ENCODE data around the gene MAPK9. TPM values are rescaled to one million over a fixed set of nuclear protein-coding genes. Genes with fewer than 3 reads are reported as not detected.

MAPK9 gene
- total and polyA plus RNA-seq, 9 donors: 12.8 to 35.9 (median 28.8) TPM

- Histone ChIP-seq H3K9me3 (no peaks in the 10 kb centered on the region), H3K4me1 (ENCODE audit: insufficient read depth) (peaks cover 7% of the 10 kb centered on the region), H3K27me3 (no peaks in the 10 kb centered on the region), H3K36me3 (no peaks in the 10 kb centered on the region), H3K27ac (peak overlapping the region; percentile 4 to 75), H3K4me3 (no peak overlapping the region)
- WGBS, 3 donors: 20 to 23% (median 22%) methylated on average over 16 of the region's 16 CpGs
- TF ChIP-seq POLR2A (IDR thresholded peaks at IDR 0.05) (no peak), EP300 (IDR thresholded peaks at IDR 0.05) (peak; percentile 85), CTCF (IDR thresholded peaks at IDR 0.05) (no peak)
- peak; percentile 66 to 92 (median 76) for DNase-seq
- intact Hi-C loops (cut with DNase I): no loop called here
Observed at GRCh38 chr5:180330810-180331646, 39.1 kb upstream of the MAPK9 start.

GRCh38 chr5:180330270-180330648 lies 38.4 kb upstream of the MAPK9 start:
- Histone ChIP-seq H3K27ac (peak overlapping the region; percentile 25 to 75), H3K27me3 (no peaks in the 10 kb centered on the region), H3K36me3 (no peaks in the 10 kb centered on the region), H3K4me1 (ENCODE audit: insufficient read depth) (peaks cover 7% of the 10 kb centered on the region), H3K4me3 (no peak overlapping the region), H3K9me3 (no peaks in the 10 kb centered on the region)
- 66 to 83% (median 68%) methylated on average over 5 of the region's 5 CpGs for WGBS, 3 donors
- DNase-seq: no peak
- intact Hi-C loops (cut with DNase I): no loop called here
- TF ChIP-seq POLR2A (IDR thresholded peaks at IDR 0.05): no peak

- 94 to 97% (median 95%) methylated on average over 8 of the region's 8 CpGs for WGBS, 3 donors
- Histone ChIP-seq H3K27ac (peak overlapping the region; percentile 25 to 75), H3K9me3 (no peaks in the 10 kb centered on the region), H3K36me3 (no peaks in the 10 kb centered on the region), H3K27me3 (no peaks in the 10 kb centered on the region), H3K4me1 (ENCODE audit: insufficient read depth) (peaks cover 7% of the 10 kb centered on the region), H3K4me3 (no peak overlapping the region)
- no peak for TF ChIP-seq POLR2A (IDR thresholded peaks at IDR 0.05)
- no peak for TF ChIP-seq EP300 (IDR thresholded peaks at IDR 0.05)
- TF ChIP-seq CTCF (IDR thresholded peaks at IDR 0.05): no peak
- intact Hi-C loops (cut with DNase I): loop anchor here in 1 of 4 donors (5.0 kb wide), 1 partner anchor 37 kb away; the partner anchor contains the start of gene MAPK9
- DNase-seq: no peak
Observed at GRCh38 chr5:180329606-180330269, 37.9 kb upstream of the MAPK9 start.

DNA sequence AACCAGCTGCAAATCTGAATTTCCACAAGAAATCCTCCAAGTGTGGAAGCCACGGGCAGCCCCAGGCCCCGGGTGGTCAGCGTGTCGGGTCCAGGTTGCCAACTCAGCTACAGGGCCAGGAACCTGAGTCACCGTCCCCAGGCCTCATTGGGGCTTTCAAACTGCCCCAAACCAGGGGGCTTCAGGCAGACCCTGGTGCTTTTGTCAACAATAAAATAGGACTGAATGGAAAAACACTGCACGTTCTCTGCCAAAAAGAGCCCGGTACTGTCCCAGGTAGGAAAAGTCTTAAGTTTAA lies 37.2 kb upstream of the MAPK9 start:
- Histone ChIP-seq H3K27me3 (no peaks in the 10 kb centered on the region), H3K36me3 (no peaks in the 10 kb centered on the region), H3K27ac (no peak overlapping the region), H3K9me3 (no peaks in the 10 kb centered on the region), H3K4me1 (ENCODE audit: insufficient read depth) (peaks cover 7% of the 10 kb centered on the region), H3K4me3 (no peak overlapping the region)
- 91 to 94% (median 93%) methylated on average over 7 of the region's 7 CpGs for WGBS, 3 donors
- no peak for DNase-seq
- no peak for TF ChIP-seq EP300 (IDR thresholded peaks at IDR 0.05)
- TF ChIP-seq POLR2A (IDR thresholded peaks at IDR 0.05): no peak
- TF ChIP-seq CTCF (IDR thresholded peaks at IDR 0.05): no peak
- intact Hi-C loops (cut with DNase I): loop anchor here in 1 of 4 donors (5.0 kb wide), 1 partner anchor 37 kb away; the partner anchor contains the start of gene MAPK9

Data from ovary (tissue), 9 donors.